GM19467 (cell line): ENCODE data around the gene ZNF831.

ENCODE experiments used
- ATAC-seq: cut with Tn5 transposase; IDR thresholded peaks from one replicate; pipeline ENCODE4 v1.9.1; 2021; ENCODE audit warnings: mild to moderate bottlenecking, moderate library complexity; ENCODE audit not compliant: unreplicated experiment

ZNF831 gene

DNA sequence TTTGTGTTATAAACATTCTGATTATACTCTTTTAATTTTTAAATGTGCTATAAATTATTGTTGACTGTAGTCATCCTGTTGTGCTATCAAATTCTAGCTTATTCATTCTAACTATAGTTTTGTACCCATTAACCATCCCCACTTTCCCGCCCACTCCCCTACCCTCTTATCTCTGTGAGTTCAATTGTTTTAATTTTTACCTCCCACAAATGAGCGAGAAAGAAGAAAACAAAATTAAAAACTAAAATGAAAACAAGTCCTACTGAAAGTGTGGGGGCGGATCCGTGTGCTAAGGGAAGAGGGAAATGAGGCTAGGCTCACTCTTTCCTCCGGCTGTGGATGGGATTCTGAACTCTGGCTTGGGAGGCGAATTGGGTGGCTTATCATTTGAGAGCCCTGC lies 6.6 kb upstream of the ZNF831 start:
- no peak for ATAC-seq

DNA sequence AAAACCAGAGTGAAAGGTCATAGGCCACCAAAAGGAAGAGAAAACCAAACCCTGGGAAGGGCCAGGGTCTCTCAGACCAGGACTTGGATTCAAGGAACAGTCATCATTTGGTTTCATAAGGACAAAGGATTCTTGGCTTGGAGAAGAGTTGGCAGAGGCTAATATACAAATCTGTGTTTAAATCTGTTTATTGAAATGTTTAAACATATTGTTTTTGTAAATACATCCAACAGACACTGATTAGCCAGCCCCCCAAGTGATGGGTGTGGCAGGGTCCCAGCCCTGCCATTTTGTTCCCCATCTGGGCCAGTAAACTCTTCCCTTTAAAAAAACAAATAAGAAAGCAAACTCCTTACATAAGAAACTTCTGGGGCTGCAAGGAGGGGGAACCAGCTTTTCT lies 6.1 kb upstream of the ZNF831 start:
- ATAC-seq = no peak

DNA sequence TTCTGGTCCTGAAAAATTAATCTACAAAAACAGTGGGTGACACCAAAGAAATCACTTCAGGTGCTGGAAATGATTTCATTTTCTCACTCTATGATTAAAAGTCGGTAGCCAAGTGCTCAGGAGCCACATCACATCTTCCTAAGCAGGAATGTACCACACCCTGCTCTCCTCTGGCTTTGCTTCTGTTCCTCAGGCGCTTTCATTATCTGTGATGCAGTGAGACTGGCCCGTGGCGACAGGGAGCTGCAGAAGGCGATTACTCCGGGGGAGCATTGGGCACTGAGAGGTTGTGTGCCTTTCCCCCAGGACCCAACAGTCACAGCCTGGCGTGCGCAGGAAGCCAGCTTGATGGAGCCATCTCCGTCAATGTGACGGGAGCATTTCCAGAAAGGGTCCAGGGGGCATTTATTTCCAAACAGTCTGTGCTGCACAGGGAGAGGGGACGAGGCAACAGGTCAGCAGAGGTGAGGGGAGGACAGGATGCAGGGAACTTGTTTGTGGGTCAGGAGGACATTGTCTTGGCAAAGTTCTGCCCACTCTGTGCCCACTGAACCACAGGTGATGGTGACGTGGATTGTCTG lies 5.6 kb upstream of the ZNF831 start:
- ATAC-seq = no peak

DNA sequence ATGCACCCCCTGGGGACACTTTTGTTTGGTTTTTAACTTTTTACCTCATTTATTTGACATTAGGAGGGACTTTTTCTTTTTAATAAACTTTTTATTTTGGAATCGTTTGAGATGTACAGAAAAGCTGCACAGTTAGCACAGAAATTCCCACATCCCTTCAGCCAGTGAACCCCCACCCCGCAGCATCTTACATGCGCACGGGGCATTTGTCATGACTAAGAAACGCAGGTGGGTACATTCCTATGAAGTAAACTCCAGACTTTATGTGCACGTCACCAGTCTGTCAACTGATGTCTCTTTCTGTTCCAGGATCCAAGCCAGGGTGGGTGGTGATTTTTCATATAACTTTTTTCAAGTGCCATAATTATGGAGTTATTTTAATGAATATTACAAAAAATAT lies 4.9 kb upstream of the ZNF831 start:
- ATAC-seq = no peak

DNA sequence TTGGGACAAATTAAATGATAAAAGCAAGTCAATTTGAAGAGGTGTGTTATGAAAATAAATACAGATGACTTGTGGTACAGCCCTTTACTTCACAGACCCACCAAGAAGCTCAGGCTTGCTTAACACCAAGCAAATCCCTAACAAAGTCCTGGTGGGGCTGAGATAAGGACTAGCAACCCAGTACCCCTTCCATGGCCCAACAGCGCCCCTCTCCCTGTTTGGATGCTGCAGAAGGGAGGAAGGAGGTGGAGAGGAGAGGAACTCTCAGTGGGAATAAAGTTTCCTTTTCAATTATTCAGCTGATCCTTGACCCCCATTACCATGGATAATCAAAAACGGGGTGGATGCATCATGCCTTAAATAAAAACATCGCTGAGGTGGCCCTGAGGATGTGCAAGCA lies 4.5 kb upstream of the ZNF831 start:
- ATAC-seq = no peak

DNA sequence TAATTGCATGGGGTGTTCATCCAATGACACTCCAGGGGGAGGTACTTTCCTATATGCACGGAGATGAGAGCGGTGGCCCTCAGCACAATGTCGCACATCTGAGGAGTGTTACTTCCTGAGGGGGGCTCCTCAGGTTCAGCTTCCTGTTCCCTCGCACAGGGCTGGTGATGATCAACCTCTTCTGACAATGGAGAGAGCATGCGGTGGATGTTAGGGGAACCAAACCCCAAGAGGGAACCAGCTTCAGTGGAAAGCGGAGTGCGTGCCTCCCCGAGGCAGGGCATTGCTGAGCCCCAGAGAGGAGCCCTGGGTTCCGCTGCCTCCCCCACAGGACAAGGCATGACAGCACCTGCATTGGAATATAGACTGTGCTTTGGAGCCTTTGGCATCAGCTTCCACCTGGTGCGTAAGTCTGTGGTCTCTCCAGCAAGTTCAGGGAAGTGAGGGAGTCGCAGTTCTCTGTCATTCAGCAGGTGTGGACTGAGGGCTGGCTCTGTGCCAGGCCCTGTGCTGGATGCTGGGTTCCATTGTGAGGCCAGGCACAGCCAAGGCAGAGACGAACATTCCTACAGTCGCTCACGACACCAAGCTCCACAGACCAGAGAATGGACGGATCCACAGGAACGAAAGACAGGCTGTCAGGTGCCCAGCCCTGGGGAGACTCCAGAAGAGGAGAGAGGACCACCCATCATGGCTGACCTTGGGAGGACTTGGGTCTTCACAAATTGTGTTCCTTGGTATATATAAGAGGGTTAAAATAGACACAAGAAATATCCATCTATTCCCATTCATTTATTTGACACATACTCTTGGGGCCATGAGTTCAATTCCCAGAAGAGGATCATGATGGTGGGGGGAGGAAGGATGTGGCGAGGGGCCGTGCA lies 3.9 kb upstream of the ZNF831 start:
- no peak for ATAC-seq

DNA sequence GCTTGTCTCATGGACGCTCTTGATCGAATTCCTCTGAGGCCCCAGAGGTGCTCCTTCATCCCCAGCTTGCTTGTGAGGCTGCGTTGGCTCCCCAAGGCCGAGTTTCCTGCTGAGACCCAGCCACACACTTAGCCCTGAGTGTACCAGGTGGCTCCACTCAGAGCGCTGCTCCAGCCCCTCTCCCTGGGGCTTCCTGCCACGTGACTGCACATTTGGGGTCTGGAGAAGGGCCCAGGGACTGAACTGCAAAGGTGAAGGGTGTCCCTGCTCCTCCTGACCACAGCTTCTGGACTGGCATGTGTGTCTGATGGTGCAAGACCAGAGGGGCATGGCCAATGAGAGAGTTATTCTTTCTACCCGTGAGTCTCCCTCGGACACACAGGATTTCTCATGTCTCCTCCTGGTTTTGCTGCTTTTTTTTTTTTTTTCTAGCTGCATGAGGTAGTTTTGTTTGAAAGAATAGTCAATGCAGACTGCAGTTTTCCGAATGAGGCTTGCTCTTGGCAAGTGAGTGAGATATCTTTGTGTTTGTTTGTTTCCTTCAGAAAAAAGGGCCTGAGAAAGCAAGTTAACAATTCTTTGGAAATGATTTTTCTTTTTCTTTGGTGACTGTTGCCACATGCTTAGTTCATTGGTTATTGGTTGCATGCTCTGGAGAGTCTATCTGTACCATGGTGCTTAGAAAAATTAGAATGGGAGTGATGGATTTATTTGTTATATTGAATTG lies 3.1 kb upstream of the ZNF831 start:
- no peak for ATAC-seq

DNA sequence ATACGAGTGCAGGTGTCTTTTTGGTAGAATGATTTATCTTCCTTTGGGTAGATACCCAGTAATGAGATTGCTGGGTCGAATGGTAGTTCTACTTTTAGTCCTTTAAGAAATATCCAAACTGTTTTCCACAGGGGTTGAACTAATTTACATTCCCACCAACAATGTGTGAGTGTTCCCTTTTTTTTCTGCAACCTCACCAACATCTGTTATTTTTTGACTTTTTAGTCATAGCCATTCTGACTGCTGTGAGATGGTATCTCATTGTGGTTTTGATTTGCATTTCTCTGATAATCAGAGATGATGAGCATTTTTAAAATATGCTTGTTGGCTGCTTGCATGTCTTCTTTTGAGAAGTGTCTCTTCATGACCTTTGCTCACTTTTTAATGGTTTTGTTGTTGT lies 1.9 kb upstream of the ZNF831 start:
- no peak for ATAC-seq

DNA sequence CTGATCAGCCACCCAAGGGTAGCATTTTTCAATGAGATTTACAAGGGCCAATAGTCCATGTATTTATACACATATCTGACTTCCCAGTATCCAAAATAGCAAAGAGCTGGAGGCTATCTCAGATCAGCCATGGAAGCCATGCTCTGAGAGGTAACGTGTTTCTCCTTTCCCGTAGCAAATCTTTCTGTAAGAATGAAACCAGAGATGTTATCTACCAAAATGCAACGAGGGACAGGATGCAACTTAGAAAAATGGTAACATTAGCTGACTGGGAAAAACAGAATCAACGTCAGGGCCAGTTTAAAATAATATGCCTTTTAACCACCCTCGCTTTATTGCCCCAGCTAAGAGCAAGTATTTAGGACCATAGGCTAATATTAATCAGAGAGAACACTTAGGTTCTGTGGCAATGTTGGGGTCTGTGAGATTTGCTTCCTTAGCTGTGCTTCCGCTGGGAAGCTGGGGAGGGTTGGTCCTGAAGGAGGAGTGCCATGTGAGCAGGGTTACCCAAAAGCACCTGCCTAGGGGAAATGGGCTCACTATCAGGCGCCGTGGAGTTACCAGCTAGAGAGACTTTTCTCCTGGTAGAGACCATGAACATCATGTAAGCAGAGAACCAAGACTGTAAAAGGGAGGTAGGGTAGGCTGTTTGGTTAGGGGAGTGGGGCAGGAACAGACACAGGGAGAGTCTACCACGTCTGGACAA lies 1.2 kb downstream of the ZNF831 start:
- ATAC-seq = no peak

DNA sequence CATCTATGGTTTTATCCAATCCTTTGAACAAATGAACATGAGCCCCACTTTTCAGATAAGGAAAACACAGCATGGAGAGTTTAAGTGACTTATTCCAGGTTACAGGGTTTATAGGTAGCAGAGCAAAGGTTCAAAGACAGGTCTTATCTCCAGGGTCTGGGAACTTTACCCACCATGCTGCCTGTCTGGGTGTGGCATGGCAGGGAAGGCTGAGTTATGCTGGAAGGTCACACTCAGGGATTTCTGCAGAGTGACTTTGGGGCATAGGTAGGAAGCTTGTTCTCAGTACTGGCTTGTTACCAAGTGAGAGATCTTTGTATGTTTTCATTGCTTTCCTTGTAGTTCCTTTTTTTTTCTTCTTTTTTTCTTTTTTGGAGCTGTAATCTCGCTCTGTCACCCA lies 1.8 kb downstream of the ZNF831 start:
- ATAC-seq = no peak

DNA sequence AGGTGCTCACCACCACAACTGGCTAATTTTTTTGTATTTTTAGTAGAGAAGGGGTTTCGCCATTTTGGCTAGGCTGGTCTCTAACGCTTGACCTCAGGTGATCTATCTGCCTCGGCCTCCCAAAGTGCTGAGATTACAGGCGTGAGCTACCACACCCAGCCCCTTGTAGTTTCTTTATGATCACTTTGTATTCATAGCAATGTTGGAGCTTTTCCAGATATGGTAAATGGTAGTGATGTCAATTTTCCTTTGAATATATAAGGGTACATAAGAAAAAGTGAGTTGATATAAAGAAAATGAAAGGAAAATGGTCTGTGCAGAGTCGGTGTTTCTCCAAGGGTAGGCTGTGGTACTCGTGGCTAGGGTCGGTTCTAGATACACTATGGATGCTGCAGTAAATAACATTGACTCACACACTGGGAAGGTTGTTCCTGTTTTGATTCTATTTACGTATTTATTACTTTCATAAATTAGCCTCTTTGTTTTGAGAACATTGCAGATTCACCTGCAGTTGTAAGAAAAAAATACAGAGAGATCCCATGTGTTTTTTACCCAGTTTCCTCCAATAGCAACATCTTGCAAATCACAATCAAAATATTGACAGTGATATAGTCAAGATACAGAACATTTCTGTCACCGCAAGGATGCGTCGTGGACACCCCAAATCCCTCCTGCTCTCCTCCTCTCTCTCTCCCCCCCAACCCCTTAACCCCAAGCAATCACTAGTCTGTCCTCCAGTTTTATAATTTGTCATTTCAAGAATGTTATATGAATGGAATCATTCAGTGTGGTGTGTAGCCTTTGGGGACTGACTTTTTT lies 2.5 kb downstream of the ZNF831 start:
- no peak for ATAC-seq

DNA sequence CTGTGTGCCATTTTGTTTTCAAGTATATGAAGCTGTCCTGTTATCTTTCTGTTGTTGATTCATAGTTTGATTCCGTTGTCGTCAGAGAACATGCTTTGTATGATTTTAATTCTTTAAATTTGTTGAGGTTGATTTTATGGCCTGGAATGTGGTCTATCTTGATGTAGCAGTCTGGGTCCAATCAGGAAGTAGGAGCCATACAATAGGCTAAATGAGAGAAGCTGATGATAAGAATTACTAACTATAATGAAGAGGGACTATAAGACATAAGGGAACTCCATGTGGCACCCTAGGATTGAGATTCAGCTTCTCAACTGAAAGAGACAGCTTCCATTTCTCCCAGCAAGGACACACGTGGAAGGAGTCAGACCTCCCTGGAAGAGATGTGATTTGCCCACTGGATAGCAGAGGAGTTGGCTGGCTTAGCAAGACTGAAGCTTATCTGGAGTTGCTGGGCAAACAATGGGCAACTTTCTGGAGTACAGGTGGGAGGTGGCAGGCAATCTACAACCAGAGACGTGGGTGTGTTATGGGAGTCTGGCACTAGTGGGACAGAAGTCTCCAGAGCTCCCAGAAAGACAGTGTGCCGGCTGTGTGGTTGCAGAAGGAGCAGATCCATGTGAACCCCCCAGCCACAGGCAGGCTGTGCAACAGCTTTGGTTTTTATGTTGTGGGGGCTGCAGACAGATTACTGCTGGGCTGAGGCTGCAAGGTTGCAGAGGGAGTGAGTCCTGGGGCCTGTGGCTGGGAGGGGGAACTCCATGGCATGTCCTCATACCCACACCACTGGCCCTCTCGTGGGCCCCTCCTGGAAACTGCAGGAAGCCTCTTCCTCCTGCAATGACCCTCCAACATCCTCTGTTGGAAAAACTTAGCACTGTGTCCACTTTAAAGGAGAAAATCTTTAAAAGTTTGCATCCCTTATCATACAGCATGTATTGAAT lies 7.1 kb downstream of the ZNF831 start:
- ATAC-seq = no peak

DNA sequence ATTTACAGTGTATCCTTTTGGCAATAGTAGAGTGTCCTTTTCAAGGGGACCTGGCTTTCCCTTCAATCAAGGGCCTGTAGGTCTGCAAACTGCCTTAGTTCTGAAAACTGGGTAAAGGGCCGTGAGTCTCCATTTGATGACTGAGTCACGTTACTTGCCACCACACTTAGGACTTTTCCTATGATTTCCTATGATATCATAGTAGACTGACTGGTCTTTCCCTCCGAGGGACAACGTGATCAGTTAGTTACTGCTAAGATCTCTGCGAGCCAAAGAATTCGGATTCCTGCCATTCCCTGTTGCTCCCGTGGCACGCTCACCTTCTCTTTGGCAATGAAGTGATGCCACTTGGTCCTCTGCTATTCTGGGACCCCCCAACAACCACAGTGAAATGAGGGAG lies 8.4 kb downstream of the ZNF831 start:
- ATAC-seq = no peak

DNA sequence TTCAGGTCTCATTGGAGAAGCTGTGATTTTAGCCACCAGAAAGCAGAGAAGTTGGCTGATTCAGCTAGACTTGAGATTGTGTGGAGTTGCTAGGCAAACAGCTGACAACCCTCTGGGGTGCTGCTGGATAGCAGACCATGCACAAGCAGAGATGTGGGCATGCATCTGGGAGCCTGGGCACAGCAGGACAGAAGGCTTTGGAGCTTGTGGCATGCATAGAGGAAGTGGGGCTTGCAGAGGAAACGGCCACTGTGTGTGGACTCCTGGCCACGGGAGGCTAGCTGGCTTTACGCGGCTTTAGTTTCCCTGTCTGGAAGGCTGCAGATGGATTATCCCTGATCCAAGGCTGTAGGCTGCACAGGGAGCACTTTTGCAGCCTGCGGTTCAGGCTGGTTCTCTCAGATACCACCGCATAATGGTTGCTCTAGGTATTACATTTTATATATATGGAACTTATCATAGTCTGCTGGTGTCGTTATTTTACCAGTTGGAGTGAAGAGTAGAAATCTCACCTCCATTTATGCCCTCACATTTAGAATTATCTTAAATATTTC lies 10.4 kb downstream of the ZNF831 start:
- ATAC-seq = no peak

DNA sequence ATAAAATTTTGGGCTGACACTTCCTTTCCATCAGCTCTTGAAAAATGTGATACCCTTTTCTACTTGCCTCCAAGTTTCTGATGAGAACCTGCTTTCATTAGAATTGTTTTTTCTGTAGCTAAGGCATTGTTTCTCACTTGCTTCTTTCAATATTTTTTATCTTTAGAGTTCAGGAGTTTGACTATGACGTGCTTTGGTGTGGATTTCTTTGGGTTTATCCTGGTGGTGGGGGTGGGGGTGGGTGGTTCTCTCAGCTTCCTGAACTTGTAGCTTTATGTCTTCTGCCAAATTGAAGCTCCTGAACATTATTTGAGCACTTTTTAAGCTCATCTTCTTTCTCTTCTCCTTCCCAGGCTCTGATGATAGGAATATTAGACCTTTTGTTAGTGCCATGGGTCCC lies 11.4 kb downstream of the ZNF831 start:
- ATAC-seq = no peak

DNA sequence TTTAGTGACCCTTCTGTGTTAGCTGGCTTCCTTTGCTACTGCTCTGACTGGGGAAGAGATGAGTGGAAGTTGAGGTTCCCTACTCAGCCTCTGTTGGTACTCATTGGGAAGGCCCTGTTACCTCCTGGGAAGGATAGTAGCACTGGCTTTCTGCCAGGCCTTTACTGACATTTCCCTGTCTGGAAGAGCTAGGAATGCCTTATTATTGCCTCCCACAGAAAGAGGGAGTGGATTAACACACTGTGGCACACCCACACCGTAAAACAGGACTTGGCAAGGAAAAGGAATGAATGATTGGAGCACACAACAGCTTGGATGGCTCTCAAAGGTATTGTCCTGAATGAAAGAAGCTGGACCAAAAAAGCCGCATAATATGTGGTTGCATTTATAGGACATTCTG lies 12.2 kb downstream of the ZNF831 start:
- ATAC-seq = no peak

DNA sequence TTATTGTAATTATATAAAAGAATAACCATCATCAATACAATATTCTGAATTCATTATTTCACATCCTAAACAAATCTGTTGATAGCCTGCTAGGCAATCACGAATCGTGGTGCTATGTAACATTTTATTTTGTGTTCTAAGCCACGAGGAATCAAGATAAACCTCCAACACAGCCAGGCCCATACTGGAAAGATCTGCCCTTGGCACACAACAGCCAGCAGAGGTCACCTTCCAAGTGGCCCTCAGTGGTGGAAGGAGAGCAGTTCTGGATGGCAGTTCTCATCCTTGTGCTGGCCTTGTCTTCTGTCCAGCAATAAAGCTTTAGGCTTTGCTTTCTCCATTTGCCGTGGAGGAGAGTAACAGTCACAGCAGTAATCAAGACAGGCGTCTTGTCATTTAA lies 13.2 kb downstream of the ZNF831 start:
- ATAC-seq = no peak

DNA sequence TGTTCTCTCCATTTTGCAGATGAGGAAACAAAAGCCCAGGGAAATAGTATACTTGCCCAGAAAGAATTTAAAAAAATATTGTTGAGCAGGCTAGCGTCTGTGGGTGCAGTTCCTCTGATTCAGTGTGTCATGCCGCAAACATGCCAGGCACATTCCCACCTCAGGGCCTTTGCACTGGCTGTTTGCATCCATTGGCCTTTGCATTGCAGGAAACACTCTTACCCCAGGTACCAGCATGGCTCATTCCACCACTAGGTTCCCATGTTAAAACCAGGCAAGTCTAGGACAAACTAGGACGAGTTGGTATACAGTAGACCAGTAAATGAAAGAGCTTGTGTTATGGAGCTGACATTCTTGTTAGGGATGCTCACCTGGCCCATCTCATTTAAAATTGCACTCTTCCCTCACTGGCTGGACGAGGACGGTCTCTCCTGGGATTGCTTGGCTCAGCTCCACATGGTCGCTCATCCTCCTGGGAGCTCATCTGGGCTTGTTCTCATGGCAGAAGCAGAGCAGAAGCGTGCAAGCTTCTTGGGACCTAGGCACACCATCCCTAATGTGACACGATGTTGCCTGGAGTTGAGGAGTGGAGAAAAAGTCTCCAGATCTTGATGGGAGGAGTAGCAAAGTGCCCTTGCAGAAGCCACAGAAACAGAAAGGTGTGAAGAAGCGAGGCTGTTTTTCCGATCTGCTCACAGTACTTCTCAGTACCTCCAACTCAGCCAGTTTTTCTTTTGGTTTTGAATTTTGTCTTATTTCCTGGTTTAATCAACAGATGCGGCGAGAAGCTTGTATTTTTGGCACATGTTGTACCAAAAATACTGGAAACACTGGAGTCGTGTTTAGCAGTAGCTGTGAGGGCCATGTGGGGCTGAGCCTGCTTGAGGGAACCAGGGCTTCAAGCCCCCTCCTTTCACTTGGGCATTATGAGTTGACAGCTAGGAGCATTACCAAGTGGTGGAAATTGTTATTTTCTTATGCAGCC lies 13.9 kb downstream of the ZNF831 start:
- no peak for ATAC-seq
